K562 (cell line): Measurements from ENCODE around the gene CELSR1. TPM values are rescaled to one million over a fixed set of nuclear protein-coding genes. Genes with fewer than 3 reads are reported as not detected.

ENCODE experiments used
- ARID1B ChIP-seq: fragments of 450-650 bp; IDR thresholded peaks from 2 replicates; pipeline ENCODE4 v1.6.1; 2016; ENCODE audit warnings: antibody characterized with exemption, mild to moderate bottlenecking, inconsistent platforms
- BHLHE40 ChIP-seq: IDR thresholded peaks from 2 replicates; pipeline ENCODE4 v1.6.1; 2011; ENCODE audit warnings: low read length, improper control_type of control experiment
- BRF1 ChIP-seq: IDR thresholded peaks from 3 replicates; pipeline ENCODE4 v1.6.1; 2011; ENCODE audit warnings: borderline replicate concordance, mild to moderate bottlenecking; ENCODE audit not compliant: insufficient read length; ENCODE audit errors: extremely low read depth
- CBFB ChIP-seq: sonication (generic); formaldehyde crosslinking; IDR thresholded peaks from 2 replicates; pipeline ENCODE4 v1.4.0; 2020; ENCODE audit warnings: mild to moderate bottlenecking, missing genetic modification reagents
- E2F3 ChIP-seq: fragments of 250-450 bp; sonication (Bioruptor Pico); IDR thresholded peaks from 2 replicates; pipeline ENCODE4 v1.4.0; 2020; ENCODE audit warnings: mild to moderate bottlenecking
- ESRRB ChIP-seq: fragments of 250-450 bp; sonication (Bioruptor Pico); IDR thresholded peaks from 2 replicates; pipeline ENCODE4 v1.5.0; 2020; ENCODE audit warnings: mild to moderate bottlenecking, moderate library complexity, borderline replicate concordance
- FOSL1 ChIP-seq: fragments of 200-800 bp; sonication (Bioruptor generic); conservative IDR thresholded peaks from 2 replicates; pipeline ENCODE4 v1.6.1; 2016; ENCODE audit warnings: missing genetic modification characterization, missing compliant biosample characterization
- GATA2 ChIP-seq: sonication (generic); formaldehyde crosslinking; IDR thresholded peaks from 2 replicates; pipeline ENCODE4 v1.4.0; 2020; ENCODE audit warnings: mild to moderate bottlenecking, missing genetic modification reagents
- GATAD2B ChIP-seq: fragments of 450-650 bp; IDR thresholded peaks from 2 replicates; pipeline ENCODE4 v1.6.1; 2017; ENCODE audit warnings: mild to moderate bottlenecking, borderline replicate concordance
- GTF2F1 ChIP-seq: IDR thresholded peaks from 2 replicates; pipeline ENCODE4 v1.6.1; 2011; ENCODE audit warnings: low read depth, low read length, improper control_type of control experiment
- LCOR ChIP-seq: sonication (generic); formaldehyde crosslinking; IDR thresholded peaks from 2 replicates; pipeline ENCODE4 v1.8.0; 2022; ENCODE audit warnings: mild to moderate bottlenecking, missing genetic modification reagents
- NR4A1 ChIP-seq, 2 experiments: fragments of 250-450 bp in 1 of 2; fragments of 450-650 bp in 1 of 2; sonication (Bioruptor Pico) in 1 of 2; IDR thresholded peaks; 2 replicates each; pipeline versions ENCODE4 v1.4.0 to v1.6.1; 2016 to 2020; ENCODE audit warnings: mild to moderate bottlenecking in 2 of 2, missing compliant biosample characterization in 1 of 2, missing genetic modification characterization in 1 of 2, moderate library complexity in 1 of 2
- POLR2H ChIP-seq: IDR thresholded peaks from 2 replicates; pipeline ENCODE4 v1.6.1; 2016; ENCODE audit warnings: missing genetic modification characterization, low read depth, mild to moderate bottlenecking, control low read depth, missing compliant biosample characterization, moderate library complexity
- RAD51 ChIP-seq: fragments of 450-650 bp; IDR thresholded peaks from 2 replicates; pipeline ENCODE4 v1.7.1; 2016; ENCODE audit warnings: low read depth, mild to moderate bottlenecking, borderline replicate concordance
- SAFB ChIP-seq: fragments of 200-400 bp; formaldehyde crosslinking; IDR thresholded peaks from 2 replicates; pipeline ENCODE4 v1.6.1; 2017; ENCODE audit warnings: low read depth, low read length, borderline replicate concordance
- SIN3A ChIP-seq, 2 experiments: fragments of 150-350 bp in 1 of 2; IDR thresholded peaks; 2 replicates each; pipeline ENCODE4 v1.6.1; 2011 to 2016; ENCODE audit warnings: borderline replicate concordance in 2 of 2, low read depth in 2 of 2, low read length in 2 of 2, mild to moderate bottlenecking in 2 of 2, moderate library complexity in 2 of 2; ENCODE audit not compliant: control insufficient read depth in 1 of 2
- SIN3B ChIP-seq: fragments of 450-650 bp; IDR thresholded peaks from 2 replicates; pipeline ENCODE4 v1.6.1; 2017; ENCODE audit warnings: low read depth, mild to moderate bottlenecking, moderate library complexity
- SRSF7 ChIP-seq: fragments of 200-400 bp; formaldehyde crosslinking; optimal IDR thresholded peaks from 2 replicates; pipeline ENCODE3; 2017; ENCODE audit warnings: mild to moderate bottlenecking, low read depth, low read length
- U2AF2 ChIP-seq: fragments of 200-400 bp; formaldehyde crosslinking; optimal IDR thresholded peaks from 2 replicates; pipeline ENCODE3; 2017; ENCODE audit warnings: low read depth, mild to moderate bottlenecking, low read length
- ZNF696 ChIP-seq: fragments of 250-450 bp; sonication (Bioruptor Pico); conservative IDR thresholded peaks from 2 replicates; pipeline ENCODE4 v1.4.0; 2020; ENCODE audit warnings: mild to moderate bottlenecking, moderate library complexity
- polyA plus RNA-seq, 8 experiments: library from polyadenylated mRNA; depleted of rRNA in 4 of 8; stranded (reverse) in 5 of 8; unstranded in 3 of 8; fragments of >200 nt; fragmentation: Nextera tagmentation in 2 of 8; fragmentation: Illumina TruSeq in 1 of 8; extraction: Ambion mirVana in 2 of 8; extraction: Trizol in 1 of 8; gene quantifications; 2 replicates each; pipeline versions ENCODE4 v1.2.1 to v1.2.3, GENCODE V29; 2011 to 2014; ENCODE audit warnings: inconsistent platforms in 1 of 8, missing spikeins in 1 of 8
- total RNA-seq, 7 experiments: library from RNA; depleted of rRNA in 6 of 7; stranded (reverse); fragments of >200 nt in 6 of 7; fragmentation: Illumina TruSeq in 2 of 7; extraction: Trizol in 2 of 7; gene quantifications; 2 replicates each; pipeline versions ENCODE4 v1.2.1 to v1.2.3, GENCODE V29; 2011 to 2021; ENCODE audit warnings: low replicate concordance in 1 of 7
- TF ChIP-seq, protein P1 (sequence below): sonication (generic); formaldehyde crosslinking; IDR thresholded peaks from 2 replicates; pipeline ENCODE4 v1.8.1; 2023; ENCODE audit warnings: mild to moderate bottlenecking, missing genetic modification reagents, moderate library complexity
- TF ChIP-seq, protein P2 (sequence below): fragments of 450-650 bp; formaldehyde crosslinking; conservative IDR thresholded peaks from 2 replicates; pipeline ENCODE4 v1.4.0; 2022; ENCODE audit warnings: mild to moderate bottlenecking, missing genetic modification characterization
- TF ChIP-seq, protein P3 (sequence below): fragments of 250-450 bp; sonication (Bioruptor Pico); IDR thresholded peaks from 2 replicates; pipeline ENCODE4 v1.8.0; 2021; ENCODE audit warnings: mild to moderate bottlenecking, moderate library complexity

Gene CELSR1
- total and polyA plus RNA-seq, 9 of the 15 experiments (the other 6 are each of a cell fraction or from before 2014, with no cell fraction given) = under 0.01 to 0.09 TPM; not detected in 7

DNA sequence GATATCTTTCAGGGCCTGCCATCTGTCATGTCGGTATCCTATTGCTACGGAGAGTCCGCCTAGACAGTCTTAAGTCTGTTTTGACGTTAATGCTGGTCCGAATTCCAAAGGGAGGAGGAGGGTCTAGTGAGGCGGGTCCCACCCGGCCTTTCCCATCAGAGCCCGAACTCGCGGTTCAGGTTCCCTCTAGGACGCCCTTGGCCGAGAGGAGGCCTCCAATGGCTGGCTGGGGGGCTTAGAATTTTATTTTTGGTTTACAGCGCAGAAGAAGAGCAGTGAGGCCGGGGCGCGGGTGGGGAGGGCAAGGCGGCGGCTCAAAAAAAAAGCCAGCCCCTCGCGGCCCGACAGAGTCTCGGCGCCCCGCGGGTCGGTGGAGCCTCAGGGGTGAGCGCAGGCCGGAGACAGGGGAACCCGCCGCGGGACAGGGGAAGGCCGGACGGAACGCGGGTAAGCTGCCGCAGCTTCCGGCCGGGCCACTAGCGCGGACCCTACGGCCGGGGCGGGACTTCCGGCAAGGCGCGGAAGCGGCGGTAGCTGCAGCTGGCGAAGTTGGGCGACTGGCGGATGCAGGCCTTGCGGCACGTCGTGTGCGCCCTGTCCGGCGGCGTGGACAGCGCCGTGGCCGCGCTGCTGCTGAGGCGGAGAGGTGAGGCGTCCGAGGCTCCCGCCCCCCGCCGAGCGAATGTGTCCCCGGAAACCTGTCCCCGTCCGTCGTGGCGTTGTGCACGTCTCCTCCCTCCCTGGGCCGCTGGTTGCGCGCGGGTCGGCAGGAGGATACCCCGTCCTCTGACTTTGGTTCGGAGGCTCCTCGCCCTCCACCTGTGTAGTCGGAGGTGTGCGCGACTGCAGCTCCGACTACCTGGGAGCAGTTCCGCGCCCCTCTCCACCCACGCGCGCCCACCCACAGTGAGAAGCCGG, 202.0 kb downstream of the CELSR1 start, which contains the start of gene TRMU (continued):
- TF ChIP-seq, protein P1, sequence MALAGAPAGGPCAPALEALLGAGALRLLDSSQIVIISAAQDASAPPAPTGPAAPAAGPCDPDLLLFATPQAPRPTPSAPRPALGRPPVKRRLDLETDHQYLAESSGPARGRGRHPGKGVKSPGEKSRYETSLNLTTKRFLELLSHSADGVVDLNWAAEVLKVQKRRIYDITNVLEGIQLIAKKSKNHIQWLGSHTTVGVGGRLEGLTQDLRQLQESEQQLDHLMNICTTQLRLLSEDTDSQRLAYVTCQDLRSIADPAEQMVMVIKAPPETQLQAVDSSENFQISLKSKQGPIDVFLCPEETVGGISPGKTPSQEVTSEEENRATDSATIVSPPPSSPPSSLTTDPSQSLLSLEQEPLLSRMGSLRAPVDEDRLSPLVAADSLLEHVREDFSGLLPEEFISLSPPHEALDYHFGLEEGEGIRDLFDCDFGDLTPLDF (CRISPR knock-in tag) = no peak
- TF ChIP-seq GATA2 (CRISPR knock-in tag) = no peak
- TF ChIP-seq RAD51 = no peak
- TF ChIP-seq NR4A1 (CRISPR knock-in tag; IDR thresholded peaks at IDR 0.05) = no peak
- no peak for TF ChIP-seq NR4A1 (tag; IDR thresholded peaks at IDR 0.05)
- TF ChIP-seq GTF2F1 = no peak
- TF ChIP-seq FOSL1 = no peak
- no peak for TF ChIP-seq ESRRB
- no peak for TF ChIP-seq ARID1B
- TF ChIP-seq BRF1 = no peak
- no peak for TF ChIP-seq BHLHE40
- no peak for TF ChIP-seq ZNF696 (CRISPR knock-in tag)
- TF ChIP-seq U2AF2 = no peak
- TF ChIP-seq SIN3B = peak; percentile 91
- TF ChIP-seq SAFB = no peak
- TF ChIP-seq, protein P2, sequence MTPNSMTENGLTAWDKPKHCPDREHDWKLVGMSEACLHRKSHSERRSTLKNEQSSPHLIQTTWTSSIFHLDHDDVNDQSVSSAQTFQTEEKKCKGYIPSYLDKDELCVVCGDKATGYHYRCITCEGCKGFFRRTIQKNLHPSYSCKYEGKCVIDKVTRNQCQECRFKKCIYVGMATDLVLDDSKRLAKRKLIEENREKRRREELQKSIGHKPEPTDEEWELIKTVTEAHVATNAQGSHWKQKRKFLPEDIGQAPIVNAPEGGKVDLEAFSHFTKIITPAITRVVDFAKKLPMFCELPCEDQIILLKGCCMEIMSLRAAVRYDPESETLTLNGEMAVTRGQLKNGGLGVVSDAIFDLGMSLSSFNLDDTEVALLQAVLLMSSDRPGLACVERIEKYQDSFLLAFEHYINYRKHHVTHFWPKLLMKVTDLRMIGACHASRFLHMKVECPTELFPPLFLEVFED (CRISPR knock-in tag) = no peak
- no peak for TF ChIP-seq SRSF7
- no peak for TF ChIP-seq E2F3 (CRISPR knock-in tag)
- TF ChIP-seq POLR2H (tag) = no peak; the same call in 1 of the 2 replicates
- no peak for TF ChIP-seq CBFB (CRISPR knock-in tag)
- TF ChIP-seq, protein P3, sequence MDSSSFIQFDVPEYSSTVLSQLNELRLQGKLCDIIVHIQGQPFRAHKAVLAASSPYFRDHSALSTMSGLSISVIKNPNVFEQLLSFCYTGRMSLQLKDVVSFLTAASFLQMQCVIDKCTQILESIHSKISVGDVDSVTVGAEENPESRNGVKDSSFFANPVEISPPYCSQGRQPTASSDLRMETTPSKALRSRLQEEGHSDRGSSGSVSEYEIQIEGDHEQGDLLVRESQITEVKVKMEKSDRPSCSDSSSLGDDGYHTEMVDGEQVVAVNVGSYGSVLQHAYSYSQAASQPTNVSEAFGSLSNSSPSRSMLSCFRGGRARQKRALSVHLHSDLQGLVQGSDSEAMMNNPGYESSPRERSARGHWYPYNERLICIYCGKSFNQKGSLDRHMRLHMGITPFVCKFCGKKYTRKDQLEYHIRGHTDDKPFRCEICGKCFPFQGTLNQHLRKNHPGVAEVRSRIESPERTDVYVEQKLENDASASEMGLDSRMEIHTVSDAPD (CRISPR knock-in tag) = no peak
- peak; percentile 72 to 89; a peak in 3 of 4 replicates for TF ChIP-seq SIN3A (IDR thresholded peaks at IDR 0.05; ENCODE audit: borderline replicate concordance in 2 of 2, control insufficient read depth in 1 of 2, low read depth in 2 of 2, low read length in 2 of 2)
- peak; percentile 14; the same call in 1 of the 2 replicates for TF ChIP-seq GATAD2B
- TF ChIP-seq LCOR (CRISPR knock-in tag) = no peak
